Gastroesophageal sphincter (tissue), 3 donors: ENCODE results near the gene KAT6B.

Experiments
- POLR2A ChIP-seq, 2 donors: fragments of 450-650 bp; IDR thresholded peaks; one replicate each; pipeline ENCODE4 v1.6.1; 2017; ENCODE audit warnings: antibody characterized with exemption in 2 of 2, mild to moderate bottlenecking in 2 of 2, moderate library complexity in 1 of 2
- TF ChIP-seq, protein P1 (sequence below), 4 experiments: fragments of 200-600 bp in 2 of 4; fragments of 450-650 bp in 2 of 4; sonication (generic) in 1 of 4; IDR thresholded peaks; one replicate each; pipeline ENCODE4 v1.5.1; 2017 to 2019; ENCODE audit warnings: antibody characterized with exemption in 4 of 4, mild to moderate bottlenecking in 2 of 4, moderate library complexity in 2 of 4

DNA sequence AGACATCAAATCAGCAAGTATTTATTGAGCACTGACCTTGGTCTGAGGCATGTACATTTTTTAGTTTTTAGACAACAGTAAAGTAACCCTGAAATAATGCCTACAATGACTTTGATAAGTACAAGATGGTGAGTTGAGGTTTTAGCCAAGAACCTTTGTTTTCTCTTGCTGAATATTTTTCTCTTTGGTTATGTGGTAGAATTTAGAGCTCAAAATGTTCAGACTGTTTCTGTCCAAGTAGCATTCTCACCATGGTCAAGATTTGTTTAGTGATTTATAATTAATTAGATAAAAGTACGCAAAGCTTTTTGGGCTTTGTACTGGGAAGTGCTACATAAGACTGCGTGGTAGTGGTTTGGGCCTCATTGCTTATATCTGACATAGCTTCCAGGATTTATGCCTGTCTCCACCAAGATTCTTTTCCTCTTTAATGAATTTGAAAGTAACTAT, 102.4 kb downstream of the KAT6B start:
- no peak for TF ChIP-seq POLR2A (IDR thresholded peaks at IDR 0.05)
- TF ChIP-seq, protein P1, sequence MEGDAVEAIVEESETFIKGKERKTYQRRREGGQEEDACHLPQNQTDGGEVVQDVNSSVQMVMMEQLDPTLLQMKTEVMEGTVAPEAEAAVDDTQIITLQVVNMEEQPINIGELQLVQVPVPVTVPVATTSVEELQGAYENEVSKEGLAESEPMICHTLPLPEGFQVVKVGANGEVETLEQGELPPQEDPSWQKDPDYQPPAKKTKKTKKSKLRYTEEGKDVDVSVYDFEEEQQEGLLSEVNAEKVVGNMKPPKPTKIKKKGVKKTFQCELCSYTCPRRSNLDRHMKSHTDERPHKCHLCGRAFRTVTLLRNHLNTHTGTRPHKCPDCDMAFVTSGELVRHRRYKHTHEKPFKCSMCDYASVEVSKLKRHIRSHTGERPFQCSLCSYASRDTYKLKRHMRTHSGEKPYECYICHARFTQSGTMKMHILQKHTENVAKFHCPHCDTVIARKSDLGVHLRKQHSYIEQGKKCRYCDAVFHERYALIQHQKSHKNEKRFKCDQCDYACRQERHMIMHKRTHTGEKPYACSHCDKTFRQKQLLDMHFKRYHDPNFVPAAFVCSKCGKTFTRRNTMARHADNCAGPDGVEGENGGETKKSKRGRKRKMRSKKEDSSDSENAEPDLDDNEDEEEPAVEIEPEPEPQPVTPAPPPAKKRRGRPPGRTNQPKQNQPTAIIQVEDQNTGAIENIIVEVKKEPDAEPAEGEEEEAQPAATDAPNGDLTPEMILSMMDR (IDR thresholded peaks at IDR 0.05) = no peak
